ENCODE results near the gene OR5H2.
"Not testable (repeated sequence)": the region's sequence is repeated elsewhere in the genome, so short reads cannot be mapped to it uniquely, and the experiment has no call there.

Gene OR5H2

DNA sequence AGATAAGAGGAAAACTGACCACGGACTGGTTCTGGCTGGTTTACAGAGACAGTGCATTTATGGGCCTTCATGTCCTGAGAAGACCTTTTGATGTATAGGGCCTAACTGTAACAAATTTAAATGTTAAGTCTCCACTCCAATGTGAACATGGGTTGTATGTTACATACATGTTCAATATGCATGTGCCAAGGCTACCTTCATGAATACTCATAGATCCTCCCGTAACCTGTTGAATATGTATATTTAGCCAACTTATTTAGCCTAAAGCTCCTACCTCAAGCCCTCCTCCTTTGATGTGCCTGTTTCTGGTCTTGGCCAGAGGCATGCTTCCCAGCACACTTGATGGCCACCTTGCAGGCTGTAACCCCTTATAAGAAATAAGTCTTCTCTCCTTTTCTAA lies at the start of gene OR5H2:
TSS of gene OR5H2 (plus strand) at position 301 of the 400 bp plus-strand sequence. CDS start 398 bp downstream, outside the sequence.
- FAIRE-seq = no peak

DNA sequence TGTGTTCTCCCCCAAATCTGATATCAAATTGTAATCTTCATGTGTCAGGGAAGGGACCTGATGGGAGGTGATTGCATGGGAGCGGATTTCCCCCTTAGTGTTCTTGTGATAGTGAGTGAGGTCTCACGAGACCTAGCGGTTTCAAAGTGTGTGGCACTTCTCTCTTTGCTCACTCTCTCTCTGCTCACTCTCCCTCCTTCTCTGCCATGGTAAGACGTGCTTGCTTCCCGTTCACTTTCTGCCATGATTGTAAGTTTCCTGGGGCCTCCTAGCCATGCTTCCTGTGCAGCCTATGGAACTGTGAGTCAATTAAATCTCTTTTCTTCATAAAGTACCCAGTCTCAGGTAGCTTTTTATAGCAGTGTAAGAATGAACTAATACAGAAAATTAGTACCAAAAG lies 48.8 kb upstream of the OR5H2 start:
- no peak for FAIRE-seq

DNA sequence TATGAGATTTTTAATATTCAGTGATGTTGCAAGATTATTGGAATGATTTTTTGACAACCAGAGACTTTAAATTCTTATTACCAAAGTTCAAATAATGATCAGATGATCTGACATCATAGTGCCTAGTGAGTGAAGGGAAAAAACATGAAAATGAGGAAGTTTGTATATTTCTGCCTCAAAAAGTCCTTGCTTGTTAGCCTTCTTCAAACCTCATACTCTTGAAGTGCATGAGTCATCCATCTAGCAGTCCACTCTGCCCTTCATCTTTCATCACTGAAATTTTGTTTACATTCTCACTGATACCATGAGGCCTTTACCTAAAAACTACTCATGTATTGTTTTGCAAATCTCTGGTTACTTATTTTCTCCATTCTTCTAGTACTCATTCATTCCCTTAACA lies 42.2 kb upstream of the OR5H2 start:
- FAIRE-seq = no peak

DNA sequence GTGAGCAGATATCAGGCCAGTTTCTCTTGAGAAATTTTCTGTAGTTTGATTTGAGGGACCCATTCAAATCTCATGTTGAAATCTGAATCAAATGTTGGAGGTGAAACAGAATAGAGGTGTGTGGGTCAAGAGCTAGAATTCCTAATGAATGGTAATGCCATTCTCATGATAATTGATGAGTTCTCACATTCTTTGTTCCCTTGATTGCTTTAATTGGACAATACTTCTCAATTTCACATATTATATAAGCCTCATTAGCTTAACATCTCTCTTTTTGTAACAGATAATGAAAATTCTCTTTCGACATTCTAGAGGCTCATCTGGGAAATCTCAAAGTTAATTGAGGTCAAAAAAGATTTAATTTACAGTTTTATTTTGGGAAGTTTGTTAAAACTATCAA lies 40.1 kb upstream of the OR5H2 start:
- no peak for FAIRE-seq

DNA sequence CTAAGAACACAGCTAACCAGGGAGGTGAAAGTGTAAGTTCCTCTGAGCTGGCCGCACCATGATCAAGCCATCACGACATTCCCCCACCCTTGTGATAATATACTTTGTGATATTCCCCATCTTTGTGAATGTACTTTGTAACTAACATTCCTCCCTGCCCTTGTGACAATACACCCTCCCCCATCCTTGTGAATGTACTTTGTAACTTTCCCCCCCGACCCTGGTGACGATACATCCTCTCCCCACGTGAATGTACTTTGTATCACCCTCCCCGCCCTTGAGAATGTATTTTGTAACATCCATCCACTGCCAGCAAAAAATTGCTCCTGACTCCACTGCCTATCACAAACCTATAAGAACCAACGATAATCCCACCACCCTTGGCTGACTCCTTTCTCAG lies 38.5 kb upstream of the OR5H2 start:
- FAIRE-seq = no peak

DNA sequence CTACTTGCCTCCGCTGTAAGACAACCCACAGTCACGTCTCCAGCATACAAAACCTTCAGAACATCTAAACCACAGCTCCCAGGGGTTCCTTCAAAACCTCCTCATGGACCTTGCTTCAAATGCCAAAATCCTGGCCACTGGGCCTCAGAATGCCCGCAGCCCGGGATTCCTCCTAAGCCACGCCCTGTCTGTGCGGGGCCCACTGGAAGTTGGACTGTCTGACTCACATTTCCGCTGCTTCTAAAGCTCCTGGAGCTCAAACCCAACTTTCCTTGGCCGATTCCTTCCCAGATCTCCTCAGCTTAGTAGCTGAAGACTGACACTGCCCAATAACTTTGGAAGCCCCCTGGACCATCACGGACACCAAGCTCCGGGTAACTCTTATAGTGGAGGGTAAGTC lies 36.2 kb upstream of the OR5H2 start:
- no peak for FAIRE-seq

DNA sequence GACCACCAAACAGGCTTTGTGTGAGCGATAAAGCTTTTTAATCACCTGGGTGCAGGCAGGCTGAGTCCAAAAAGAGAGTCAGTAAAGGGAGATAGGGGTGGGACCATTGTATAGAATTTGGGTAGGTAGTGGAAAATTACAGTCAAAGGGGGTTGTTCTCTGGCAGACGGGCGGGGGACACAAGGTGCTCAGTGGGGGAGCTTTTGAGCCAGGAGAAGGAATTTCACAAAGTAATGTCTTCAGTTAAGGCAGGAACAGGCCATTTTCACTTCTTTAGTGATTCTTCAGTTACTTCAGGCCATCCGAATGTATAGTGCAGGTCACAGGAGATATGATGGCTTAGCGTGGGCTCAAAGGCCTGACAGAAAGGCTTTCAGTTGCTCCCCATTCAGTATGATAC lies 26.3 kb upstream of the OR5H2 start:
- not testable (repeated sequence) for FAIRE-seq

DNA sequence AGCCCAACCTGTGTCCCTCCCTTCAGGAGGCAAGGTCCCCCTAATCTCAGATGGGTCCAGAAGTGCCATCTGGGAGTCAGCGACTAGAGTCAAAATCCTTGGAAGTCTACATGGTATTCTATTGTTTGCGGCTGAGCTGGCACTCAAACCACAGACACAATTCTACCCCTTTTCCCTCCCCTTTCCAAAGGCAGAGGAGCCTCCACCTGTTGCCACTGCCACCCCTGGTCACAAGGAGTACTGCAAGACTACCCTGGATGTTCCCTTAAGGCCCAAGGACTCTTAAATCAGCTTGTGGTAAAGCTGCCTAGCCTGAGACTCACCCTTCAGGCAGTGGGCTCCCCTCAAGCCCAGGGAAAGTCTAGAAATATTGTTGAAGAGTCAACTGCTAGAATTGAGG lies 22.6 kb upstream of the OR5H2 start:
- FAIRE-seq = no peak

DNA sequence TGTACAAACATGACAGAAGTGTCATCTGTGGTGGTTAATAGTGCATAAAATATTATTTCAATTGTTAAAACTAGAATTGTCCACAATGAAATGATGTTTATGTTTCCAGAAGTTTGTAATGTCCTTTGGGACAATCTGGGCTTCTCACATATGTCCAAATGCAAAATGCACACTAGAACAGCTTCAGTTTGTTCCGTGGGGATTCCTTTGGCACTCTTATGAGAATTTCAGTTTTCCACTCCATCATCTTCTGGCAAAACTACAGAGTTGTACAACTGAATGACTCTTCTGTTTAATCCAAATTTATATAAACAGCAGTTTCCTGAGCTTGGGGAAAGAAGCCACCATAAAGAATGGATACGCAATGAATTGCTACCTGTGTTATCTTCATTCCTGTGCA lies 20.3 kb upstream of the OR5H2 start:
- no peak for FAIRE-seq

DNA sequence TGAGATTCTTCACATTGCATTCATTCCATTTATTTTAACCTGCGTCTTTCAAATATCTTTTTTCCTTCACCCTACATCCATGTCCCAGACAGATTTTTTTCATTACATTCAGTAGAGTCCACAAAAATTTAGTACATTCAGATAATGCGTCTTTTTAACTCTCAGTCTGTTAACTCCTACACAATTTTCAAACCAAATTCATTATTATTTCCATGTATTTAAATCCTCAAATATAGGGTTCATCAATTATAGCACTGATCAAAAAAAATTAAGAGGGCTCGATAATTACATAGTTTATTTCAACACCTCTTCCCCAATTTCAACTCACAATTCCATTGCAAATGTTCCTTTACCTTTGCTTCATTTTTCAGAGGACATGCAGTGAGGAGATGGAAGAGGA lies 18.4 kb upstream of the OR5H2 start, which contains the start of gene OR5H6:
TSS of gene OR5H6 (plus strand) at position 301 of the 400 bp plus-strand sequence. CDS start at position 390, 89 bp downstream.
- FAIRE-seq = no peak

DNA sequence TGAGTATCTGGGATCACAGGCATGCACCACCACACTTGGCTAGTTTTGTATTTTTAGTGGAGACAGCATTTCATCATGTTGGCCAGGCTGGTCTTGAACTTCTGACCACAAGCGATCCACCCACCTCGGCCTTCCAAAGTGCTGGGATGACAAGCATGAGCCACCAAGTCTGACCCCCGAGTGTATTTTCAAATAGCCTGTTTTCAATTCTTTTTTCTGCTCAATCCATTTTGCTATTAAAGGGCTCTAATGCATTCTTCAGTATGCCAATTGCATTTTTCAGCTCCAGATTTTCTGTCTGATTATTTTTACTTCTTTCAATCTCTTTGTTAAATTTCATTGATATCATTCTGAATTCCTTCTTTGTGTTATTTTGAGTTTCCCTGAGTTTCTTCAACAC lies 12.5 kb upstream of the OR5H2 start:
- FAIRE-seq = no peak

DNA sequence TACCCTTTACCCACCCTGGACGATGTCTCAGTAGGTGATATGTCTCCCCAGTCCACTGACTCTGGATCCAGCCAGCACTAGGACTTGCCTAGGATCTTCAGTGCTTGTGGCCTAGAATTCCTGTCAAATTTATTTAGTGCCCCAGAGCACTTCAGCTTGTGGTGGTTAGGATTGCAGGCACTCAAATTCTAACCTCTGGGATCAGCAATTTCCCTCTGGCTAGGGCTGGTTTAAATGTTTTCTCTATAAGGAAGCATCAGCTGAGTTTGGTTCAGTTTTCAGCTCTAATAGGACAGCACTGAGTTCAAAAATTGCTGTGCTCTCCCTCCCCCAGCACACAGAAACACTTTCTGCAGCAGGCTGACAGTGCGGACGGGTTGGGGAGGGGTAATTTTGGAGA lies 10.2 kb upstream of the OR5H2 start:
- no peak for FAIRE-seq

DNA sequence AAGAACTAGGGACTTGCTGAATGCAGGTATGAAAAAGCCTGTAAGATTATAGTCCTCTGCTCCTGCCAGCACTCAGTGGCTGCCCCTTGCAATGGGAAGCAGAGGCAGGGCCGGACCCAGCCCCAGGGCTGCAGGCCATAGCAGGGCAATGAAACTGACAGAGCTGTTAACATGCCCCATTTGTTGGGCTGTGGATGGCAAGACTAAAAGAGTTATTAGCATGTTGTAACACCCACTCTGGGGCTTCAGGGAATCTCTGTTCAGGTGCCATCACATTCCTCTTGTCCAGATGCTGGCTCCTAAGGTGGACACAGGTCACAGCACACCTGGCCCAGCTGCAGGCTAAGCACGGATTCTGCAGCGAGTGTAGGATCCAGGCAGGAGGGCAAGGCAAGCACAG lies 7.4 kb upstream of the OR5H2 start:
- FAIRE-seq = no peak

DNA sequence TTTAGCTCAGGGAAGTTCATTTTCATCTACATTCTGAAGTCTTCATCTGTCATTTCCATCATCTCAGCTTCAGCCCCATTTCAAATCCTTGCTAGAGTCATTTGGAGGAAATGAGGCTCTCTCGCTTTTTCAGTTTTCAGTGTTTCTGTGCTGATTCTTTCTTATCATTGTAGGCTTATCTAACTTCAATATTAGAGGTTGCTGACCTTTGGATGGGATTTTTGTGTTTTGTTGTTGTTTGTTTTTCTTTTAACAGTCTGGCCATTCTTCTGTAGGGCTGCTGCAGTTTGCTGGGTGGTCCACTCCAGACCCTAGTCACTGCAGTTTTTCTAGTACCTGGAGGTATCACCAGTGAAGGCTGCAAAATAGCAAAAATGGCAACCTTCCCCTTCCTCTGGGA lies 8.6 kb downstream of the OR5H2 start:
- FAIRE-seq = no peak

DNA sequence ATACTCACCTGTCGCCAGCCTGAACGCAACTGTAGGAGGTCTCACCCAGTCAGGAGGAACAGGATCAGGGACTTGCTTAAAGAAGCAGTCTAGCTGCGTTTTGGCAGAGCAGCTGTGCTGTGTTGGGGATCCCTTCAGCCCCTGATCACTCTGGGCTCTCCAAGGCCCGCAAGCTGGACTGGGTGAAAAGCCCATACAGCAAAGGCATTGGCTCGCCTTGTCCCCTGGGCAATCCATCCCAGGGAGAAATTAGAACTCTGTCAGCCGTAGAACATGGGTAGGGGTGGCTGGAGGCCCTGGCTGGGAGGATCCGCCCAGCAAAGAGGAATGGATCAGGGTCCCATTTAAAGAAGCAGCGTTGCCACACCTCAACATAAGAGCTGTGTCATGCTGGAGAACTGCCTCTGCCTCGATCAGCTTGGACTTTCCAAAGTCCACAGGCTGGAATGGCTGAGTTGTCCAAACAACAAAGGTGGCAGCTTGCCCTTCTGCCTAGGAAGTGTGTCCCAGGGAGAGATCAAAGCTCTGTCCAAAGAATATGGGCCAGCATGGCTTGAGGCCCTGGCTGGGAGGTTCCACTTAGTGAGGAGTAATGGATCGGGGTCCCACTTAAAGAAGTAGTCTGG lies 9.1 kb downstream of the OR5H2 start:
- no peak for FAIRE-seq

DNA sequence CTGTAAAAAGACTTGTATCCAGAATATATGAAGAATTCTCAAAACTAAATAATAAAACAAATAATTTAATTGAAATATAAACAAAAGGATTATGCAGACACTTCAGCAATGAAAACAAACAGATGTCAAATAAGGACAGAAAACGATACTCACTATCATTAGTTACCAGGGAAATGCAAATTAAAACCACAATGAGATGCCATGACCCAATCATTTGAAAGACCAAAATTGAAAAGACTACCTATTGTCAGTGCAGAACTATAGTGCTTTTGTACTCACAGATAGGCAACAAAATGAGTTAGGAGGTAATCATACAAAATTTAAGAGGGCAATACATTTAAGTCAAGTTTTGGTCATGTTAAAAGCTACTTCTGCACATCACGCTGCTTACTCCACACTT lies 39.8 kb downstream of the OR5H2 start:
- FAIRE-seq = no peak

DNA sequence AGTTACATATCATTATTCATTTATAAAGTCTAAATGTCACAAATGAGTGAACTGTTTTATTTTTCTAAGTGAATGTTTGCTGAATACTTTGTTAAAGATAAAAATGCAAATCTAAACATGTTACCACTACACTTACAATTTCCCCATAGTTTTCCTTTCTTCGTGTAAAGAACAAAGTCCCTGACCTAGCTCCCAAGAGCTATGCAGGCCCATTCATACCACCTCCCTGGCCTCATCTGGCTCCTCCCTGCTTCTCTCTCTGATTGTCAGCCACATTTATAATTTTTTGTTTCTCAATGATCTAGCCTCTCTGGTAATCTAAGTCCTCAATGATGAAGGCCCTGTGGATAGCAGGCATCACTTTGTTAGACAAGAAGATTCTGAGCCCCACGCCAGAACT lies 40.4 kb downstream of the OR5H2 start:
- FAIRE-seq = no peak

DNA sequence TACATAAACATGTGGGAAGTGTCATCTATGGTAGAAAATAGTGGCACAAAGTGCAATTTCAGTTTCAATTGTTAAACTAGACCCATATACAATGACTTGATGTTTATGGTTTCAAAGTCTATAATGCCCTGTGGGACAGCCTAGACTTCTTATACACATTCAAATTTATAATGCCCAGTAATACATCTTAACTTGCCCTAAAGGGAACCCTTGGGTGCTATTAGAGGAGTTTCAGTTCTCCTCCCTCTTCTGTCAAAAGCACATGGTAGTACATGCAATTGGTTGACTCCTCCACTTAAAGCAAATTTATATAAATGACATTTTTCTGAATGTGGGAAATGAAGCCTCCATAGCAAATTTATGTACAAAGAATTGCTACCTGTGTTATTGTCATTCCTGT lies 41.1 kb downstream of the OR5H2 start:
- no peak for FAIRE-seq

DNA sequence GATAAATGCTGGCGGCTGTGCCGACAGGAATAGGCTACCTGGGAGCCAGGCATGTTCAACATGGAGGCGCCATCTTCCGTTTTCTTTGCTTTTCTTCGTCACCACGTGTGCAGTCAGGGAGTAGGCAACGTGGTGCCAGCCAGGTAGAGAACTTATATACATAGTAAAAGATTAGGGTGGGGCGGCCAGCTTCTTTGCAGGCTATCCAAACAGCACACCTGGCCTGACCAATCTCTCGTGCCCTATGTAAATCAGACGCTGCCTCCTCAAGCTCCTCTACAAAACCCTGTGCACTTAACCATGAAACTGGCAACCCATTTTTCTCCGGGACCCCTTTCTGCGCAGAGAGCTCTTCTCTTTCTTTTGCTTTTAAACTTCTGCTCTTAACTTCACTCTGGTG lies 42.8 kb downstream of the OR5H2 start:
- FAIRE-seq = no peak

DNA sequence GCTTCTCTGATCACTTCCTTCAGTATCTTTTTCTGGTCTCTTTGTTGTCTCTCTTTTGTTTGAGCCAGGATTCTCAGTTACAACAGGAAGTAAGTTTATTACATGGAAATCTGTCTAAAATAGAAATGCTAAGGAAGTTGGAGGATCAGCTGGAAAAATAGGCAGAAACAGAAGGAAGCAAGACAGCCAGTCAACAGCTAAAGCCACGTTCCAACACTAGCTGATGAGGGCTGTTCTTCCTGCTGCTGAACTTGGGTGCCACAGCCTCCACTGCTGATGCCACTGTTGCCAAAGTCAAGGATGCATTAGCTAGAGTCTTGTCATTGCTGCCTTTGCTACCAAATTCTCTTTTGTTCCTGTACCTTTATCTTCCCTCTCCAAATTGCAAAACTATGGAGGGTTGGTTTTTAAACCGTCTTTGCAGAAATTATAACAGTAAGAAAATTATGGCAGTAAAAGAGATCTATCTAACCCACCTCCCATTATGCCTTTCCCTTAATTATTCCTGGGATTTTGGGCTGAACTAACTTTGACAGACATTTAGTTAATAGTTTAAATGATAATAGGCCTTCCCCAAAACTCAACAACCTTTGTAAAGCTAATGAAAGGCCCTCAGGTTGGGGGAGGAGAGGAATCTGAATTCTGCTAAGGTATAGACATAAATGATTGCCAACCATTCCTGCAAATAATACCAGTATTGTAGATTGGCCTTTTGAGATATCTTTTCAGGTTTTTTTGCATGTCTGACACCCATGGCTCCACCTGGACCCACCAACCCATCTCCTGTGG lies 44.0 kb downstream of the OR5H2 start:
- no peak for FAIRE-seq

DNA sequence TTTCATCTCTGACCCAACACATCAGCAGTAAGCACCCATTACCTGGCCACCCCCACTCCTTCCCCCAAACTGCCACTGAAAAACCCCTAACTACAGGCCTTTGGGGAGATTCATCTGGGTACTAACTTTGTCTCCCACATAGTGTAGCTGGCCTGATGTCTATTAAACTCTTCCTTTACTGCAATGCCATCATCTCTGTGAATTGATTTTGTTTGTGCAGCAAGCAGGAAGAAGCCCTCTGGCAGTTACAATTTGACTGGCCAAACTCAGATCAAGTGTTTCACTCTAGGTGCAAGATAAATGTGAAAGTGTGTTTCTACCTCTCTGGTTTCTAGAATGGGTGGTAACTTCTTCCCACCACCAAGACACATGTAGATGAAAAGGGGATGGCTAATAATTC lies 44.6 kb downstream of the OR5H2 start:
- no peak for FAIRE-seq

DNA sequence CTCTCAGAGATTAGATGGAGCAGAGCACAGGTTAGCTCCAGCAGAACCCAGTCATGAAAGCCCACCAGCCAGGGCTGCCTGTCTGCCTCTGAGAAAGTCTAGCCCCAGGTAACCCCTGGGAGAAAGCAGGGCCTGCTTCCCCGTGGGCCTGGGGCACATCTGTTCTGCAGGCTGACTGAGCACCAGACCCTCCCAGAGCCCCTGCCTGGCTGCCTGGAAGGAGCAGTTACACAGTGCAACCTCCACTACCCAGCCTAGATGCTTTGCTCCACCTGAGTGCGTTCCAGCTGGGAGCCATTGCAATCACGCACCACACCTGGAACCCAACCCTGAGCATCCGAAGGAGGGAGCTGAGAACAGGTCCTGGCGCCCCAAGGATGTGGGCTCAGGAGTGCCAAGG lies 46.6 kb downstream of the OR5H2 start:
- no peak for FAIRE-seq

DNA sequence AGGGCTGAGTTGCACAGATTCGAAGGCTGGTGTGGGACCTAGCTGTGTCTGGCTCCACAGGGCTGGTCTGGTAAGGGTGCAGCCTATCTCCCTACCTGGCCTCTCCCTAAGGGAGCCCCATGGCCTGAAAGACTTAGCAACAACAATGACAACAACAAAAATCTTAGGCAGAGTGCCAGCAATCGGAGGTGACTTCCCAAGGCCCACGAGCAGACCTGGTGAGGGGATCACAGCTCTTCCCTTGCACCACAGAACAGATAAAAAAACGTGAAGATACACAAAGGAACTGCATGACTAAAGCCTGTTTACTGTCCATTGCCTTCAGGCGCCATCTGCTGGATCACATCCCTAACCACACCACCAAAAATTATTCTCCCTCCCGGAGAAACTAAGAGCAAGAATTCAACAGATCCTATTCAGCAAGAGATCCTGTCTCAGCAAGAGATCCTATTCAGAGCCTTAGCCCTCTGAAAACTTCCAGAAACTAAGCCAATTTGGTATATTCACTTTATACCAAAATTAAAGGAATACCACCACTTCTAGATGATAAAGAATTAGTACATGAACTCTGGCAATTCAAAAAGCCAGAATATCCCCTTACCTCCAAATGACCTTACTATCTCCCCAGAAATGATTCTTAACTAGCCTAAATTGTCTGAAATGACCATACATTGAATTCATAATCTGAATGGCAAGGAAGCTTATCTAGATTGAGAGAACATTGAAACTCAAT lies 47.3 kb downstream of the OR5H2 start:
- FAIRE-seq = no peak

DNA sequence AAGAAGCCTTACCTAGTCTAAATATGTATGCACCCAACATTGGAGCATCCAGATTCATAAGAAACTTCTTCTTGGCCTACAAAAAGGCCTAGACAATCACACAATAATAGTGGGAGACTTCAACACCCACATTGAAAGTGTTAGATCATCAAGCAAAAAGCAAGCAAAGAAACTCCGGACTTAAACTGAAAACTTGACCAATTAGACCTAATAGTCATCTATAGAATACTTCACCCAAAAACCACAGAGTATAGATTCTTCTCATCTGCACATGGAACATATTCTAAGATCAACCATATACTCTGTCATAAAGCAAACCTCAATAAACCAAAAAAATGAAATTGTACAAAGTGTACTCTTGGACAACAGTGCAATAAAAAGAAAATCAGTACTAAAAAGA lies 49.0 kb downstream of the OR5H2 start:
- FAIRE-seq = no peak

Data from G401.6 (cell line).